ENCODE data around the gene PRKCA.

The PRKCA gene

GRCh38 chr17:66775271-66775670 is 472.9 kb downstream of the PRKCA start:
- TF ChIP-seq TAF1 (IDR thresholded peaks at IDR 0.05; ENCODE audit: borderline replicate concordance, insufficient read depth, low read length) (no peak), SIN3A (IDR thresholded peaks at IDR 0.05; ENCODE audit: borderline replicate concordance, insufficient read depth, low read length) (no peak), POLR2AphosphoS5 (IDR thresholded peaks at IDR 0.05; ENCODE audit: low read depth, low read length) (no peak), REST (IDR thresholded peaks at IDR 0.05; ENCODE audit: insufficient read depth in 1 of 2, low read depth in 2 of 2, low read length in 2 of 2) (no peak), FOXP2 (optimal IDR thresholded peaks at IDR 0.05; ENCODE audit: borderline replicate concordance, extremely low read depth, extremely low read length, insufficient read depth) (no peak)

- TF ChIP-seq REST (IDR thresholded peaks at IDR 0.05; ENCODE audit: insufficient read depth in 1 of 2, low read depth in 2 of 2, low read length in 2 of 2) (no peak), TAF1 (IDR thresholded peaks at IDR 0.05; ENCODE audit: borderline replicate concordance, insufficient read depth, low read length) (no peak), SIN3A (IDR thresholded peaks at IDR 0.05; ENCODE audit: borderline replicate concordance, insufficient read depth, low read length) (no peak), FOXP2 (optimal IDR thresholded peaks at IDR 0.05; ENCODE audit: borderline replicate concordance, extremely low read depth, extremely low read length, insufficient read depth) (no peak), POLR2AphosphoS5 (IDR thresholded peaks at IDR 0.05; ENCODE audit: low read depth, low read length) (no peak)
These were observed 473.5 kb downstream of the PRKCA start for GRCh38 chr17:66775881-66776400.

- TF ChIP-seq FOXP2 (optimal IDR thresholded peaks at IDR 0.05; ENCODE audit: borderline replicate concordance, extremely low read depth, extremely low read length, insufficient read depth) (no peak), REST (IDR thresholded peaks at IDR 0.05; ENCODE audit: insufficient read depth in 1 of 2, low read depth in 2 of 2, low read length in 2 of 2) (no peak), POLR2AphosphoS5 (IDR thresholded peaks at IDR 0.05; ENCODE audit: low read depth, low read length) (no peak), SIN3A (IDR thresholded peaks at IDR 0.05; ENCODE audit: borderline replicate concordance, insufficient read depth, low read length) (no peak), TAF1 (IDR thresholded peaks at IDR 0.05; ENCODE audit: borderline replicate concordance, insufficient read depth, low read length) (no peak)
These were observed 474.7 kb downstream of the PRKCA start for GRCh38 chr17:66776999-66777688.

GRCh38 chr17:66777689-66778225 is 475.3 kb downstream of the PRKCA start:
- TF ChIP-seq POLR2AphosphoS5 (IDR thresholded peaks at IDR 0.05; ENCODE audit: low read depth, low read length) (no peak), SIN3A (IDR thresholded peaks at IDR 0.05; ENCODE audit: borderline replicate concordance, insufficient read depth, low read length) (no peak), TAF1 (IDR thresholded peaks at IDR 0.05; ENCODE audit: borderline replicate concordance, insufficient read depth, low read length) (no peak)

- no peak for TF ChIP-seq TAF1 (IDR thresholded peaks at IDR 0.05; ENCODE audit: borderline replicate concordance, insufficient read depth, low read length)
- TF ChIP-seq POLR2AphosphoS5 (IDR thresholded peaks at IDR 0.05; ENCODE audit: low read depth, low read length) = no peak
- no peak for TF ChIP-seq FOXP2 (optimal IDR thresholded peaks at IDR 0.05; ENCODE audit: borderline replicate concordance, extremely low read depth, extremely low read length, insufficient read depth)
These were observed 476.3 kb downstream of the PRKCA start for GRCh38 chr17:66778531-66779236.
